Neural crest cell (in vitro differentiated cells): Measurements from ENCODE around the gene YKT6. TPM values are rescaled to one million over a fixed set of nuclear protein-coding genes. Genes with fewer than 3 reads are reported as not detected.
A peak's percentile ranks its signal among the peaks of the same experiment; 100 is the strongest.

Experiments
- DNase-seq: peaks from one replicate; pipeline ENCODE4 v3.0.0; 2021; ENCODE audit warnings: low read depth, mixed read lengths, low spot score
- H3K27ac Mint-ChIP-seq: one replicate; pipeline ENCODE4 v1.8.0; 2021; ENCODE audit warnings: mild to moderate bottlenecking, mixed read lengths; ENCODE audit not compliant: unreplicated experiment
- H3K27me3 Mint-ChIP-seq: 2 replicates; pipeline ENCODE4 v1.8.0; 2021; ENCODE audit warnings: low read depth, mild to moderate bottlenecking, mixed read lengths
- H3K36me3 Mint-ChIP-seq: 2 replicates; pipeline ENCODE4 v1.8.0; 2021; ENCODE audit warnings: low read depth, mild to moderate bottlenecking, mixed read lengths
- H3K4me1 Mint-ChIP-seq: 2 replicates; pipeline ENCODE4 v1.8.0; 2021; ENCODE audit warnings: mixed read lengths
- H3K4me3 Mint-ChIP-seq: one replicate; pipeline ENCODE4 v1.8.0; 2021; ENCODE audit warnings: mild to moderate bottlenecking, mixed read lengths
- H3K9me3 Mint-ChIP-seq: 2 replicates; pipeline ENCODE4 v1.8.0; 2021; ENCODE audit warnings: mixed read lengths
- CTCF ChIP-seq: fragments of 200-600 bp; sonication (generic); conservative IDR thresholded peaks from 2 replicates; pipeline ENCODE4 v1.5.0; 2021; ENCODE audit warnings: antibody characterized with exemption, mild to moderate bottlenecking
- total RNA-seq: library from RNA; stranded (reverse); gene quantifications from 2 replicates; pipeline ENCODE4 v1.2.1, GENCODE V29; 2021

The YKT6 gene
- total RNA-seq, 1 donor from 2014 or later = 97.4 TPM

GRCh38 chr7:44222776-44223261 lies 22.0 kb downstream of the YKT6 start:
- H3K27ac Mint-ChIP-seq = no peak overlapping the region
- H3K36me3 Mint-ChIP-seq = no peaks in the 10 kb centered on the region
- peaks cover 16% of the 10 kb centered on the region for H3K4me1 Mint-ChIP-seq
- no peaks in the 10 kb centered on the region for H3K9me3 Mint-ChIP-seq
- no peak for DNase-seq
- no peak for TF ChIP-seq CTCF
- no peak overlapping the region for H3K4me3 Mint-ChIP-seq
- H3K27me3 Mint-ChIP-seq = peaks cover 6% of the 10 kb centered on the region

- Mint-ChIP-seq H3K27ac (peak overlapping the region; percentile 36), H3K4me3 (no peak overlapping the region), H3K36me3 (no peaks in the 10 kb centered on the region), H3K27me3 (peaks cover 6% of the 10 kb centered on the region), H3K9me3 (no peaks in the 10 kb centered on the region), H3K4me1 (peaks cover 9% of the 10 kb centered on the region)
- DNase-seq = no peak
- TF ChIP-seq CTCF = no peak
Measured at GRCh38 chr7:44223362-44224079, 22.7 kb downstream of the YKT6 start.

GRCh38 chr7:44224080-44224973 lies 23.5 kb downstream of the YKT6 start:
- Mint-ChIP-seq H3K27me3 (peaks cover 6% of the 10 kb centered on the region), H3K36me3 (no peaks in the 10 kb centered on the region), H3K9me3 (no peaks in the 10 kb centered on the region), H3K4me3 (no peak overlapping the region), H3K27ac (no peak overlapping the region), H3K4me1 (peaks cover 6% of the 10 kb centered on the region)
- TF ChIP-seq CTCF = no peak
- no peak for DNase-seq

GRCh38 chr7:44224974-44225565 lies 24.3 kb downstream of the YKT6 start:
- no peak for DNase-seq
- no peaks in the 10 kb centered on the region for H3K9me3 Mint-ChIP-seq
- no peak for TF ChIP-seq CTCF

GRCh38 chr7:44225566-44226395 lies 25.0 kb downstream of the YKT6 start:
- Mint-ChIP-seq H3K9me3 (no peaks in the 10 kb centered on the region), H3K36me3 (no peaks in the 10 kb centered on the region), H3K27ac (no peak overlapping the region), H3K27me3 (peaks cover 6% of the 10 kb centered on the region), H3K4me1 (peaks cover 6% of the 10 kb centered on the region), H3K4me3 (no peak overlapping the region)
- no peak for DNase-seq
- no peak for TF ChIP-seq CTCF

More at GRCh38 chr7:44224974-44225565, 24.3 kb downstream of the YKT6 start:
- Mint-ChIP-seq H3K27ac (no peak overlapping the region), H3K4me3 (no peak overlapping the region), H3K4me1 (peaks cover 6% of the 10 kb centered on the region), H3K27me3 (peaks cover 6% of the 10 kb centered on the region), H3K36me3 (no peaks in the 10 kb centered on the region)
